ENCODE measurements around the gene EPS8L1. TPM values are rescaled to one million over a fixed set of nuclear protein-coding genes. Genes with fewer than 3 reads are reported as not detected.

EPS8L1 gene
- total RNA-seq, 1 donor from 2014 or later = not detected

GRCh38 chr19:55076321-55076720 is 652 bp downstream of the EPS8L1 start:
- DNase-seq (ENCODE audit: low spot score in 2 of 2) = no peak
- no peak for TF ChIP-seq CTCF (IDR thresholded peaks at IDR 0.05)
- peaks cover 5% of the 10 kb centered on the region for H3K27me3 ChIP-seq
- H3K4me1 ChIP-seq = peaks cover 4 to 6% of the 10 kb centered on the region in 2 donors
- no peak overlapping the region for H3K4me3 ChIP-seq
- no peak overlapping the region for H3K27ac ChIP-seq
- H3K36me3 ChIP-seq = no peaks in the 10 kb centered on the region
- intact Hi-C loops (cut with DNase I) = no loop called here
- no peaks in the 10 kb centered on the region for H3K9me3 ChIP-seq

DNA sequence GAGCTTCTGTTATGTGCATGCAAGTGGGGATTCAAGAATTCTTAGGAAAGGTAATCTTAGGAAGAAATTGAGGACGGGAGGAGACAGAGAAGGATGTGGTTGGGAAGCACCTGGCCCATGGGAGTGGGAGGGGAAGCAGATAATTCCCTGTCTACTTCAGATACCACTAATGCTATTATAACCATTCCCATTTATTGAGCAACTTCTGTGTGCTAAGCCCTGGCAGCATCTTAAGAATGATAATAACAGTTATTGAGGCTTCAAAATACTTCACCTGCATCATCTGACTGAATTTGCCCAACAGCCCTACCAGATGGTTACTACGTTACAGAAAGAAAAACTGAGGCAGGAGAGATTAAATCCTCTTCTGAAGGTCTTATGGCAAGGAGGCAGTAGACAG is 1.4 kb downstream of the EPS8L1 start:
- no peaks in the 10 kb centered on the region for H3K36me3 ChIP-seq
- no peak overlapping the region for H3K27ac ChIP-seq
- peaks cover 6 to 8% of the 10 kb centered on the region in 2 donors for H3K4me1 ChIP-seq
- DNase-seq (ENCODE audit: low spot score in 2 of 2) = no peak
- peaks cover 13% of the 10 kb centered on the region for H3K27me3 ChIP-seq
- H3K9me3 ChIP-seq = no peaks in the 10 kb centered on the region
- intact Hi-C loops (cut with DNase I) = no loop called here
- H3K4me3 ChIP-seq = no peak overlapping the region
- no peak for TF ChIP-seq CTCF (IDR thresholded peaks at IDR 0.05)

- Histone ChIP-seq H3K36me3 (no peaks in the 10 kb centered on the region), H3K4me1 (peaks cover 6 to 11% of the 10 kb centered on the region in 2 donors), H3K27ac (no peak overlapping the region), H3K4me3 (no peak overlapping the region), H3K27me3 (peaks cover 29% of the 10 kb centered on the region), H3K9me3 (no peaks in the 10 kb centered on the region)
- intact Hi-C loops (cut with DNase I) = no loop called here
- no peak for DNase-seq (ENCODE audit: low spot score in 2 of 2)
- no peak for TF ChIP-seq CTCF (IDR thresholded peaks at IDR 0.05)
These were observed 3.3 kb downstream of the EPS8L1 start for GRCh38 chr19:55078996-55079395.

DNA sequence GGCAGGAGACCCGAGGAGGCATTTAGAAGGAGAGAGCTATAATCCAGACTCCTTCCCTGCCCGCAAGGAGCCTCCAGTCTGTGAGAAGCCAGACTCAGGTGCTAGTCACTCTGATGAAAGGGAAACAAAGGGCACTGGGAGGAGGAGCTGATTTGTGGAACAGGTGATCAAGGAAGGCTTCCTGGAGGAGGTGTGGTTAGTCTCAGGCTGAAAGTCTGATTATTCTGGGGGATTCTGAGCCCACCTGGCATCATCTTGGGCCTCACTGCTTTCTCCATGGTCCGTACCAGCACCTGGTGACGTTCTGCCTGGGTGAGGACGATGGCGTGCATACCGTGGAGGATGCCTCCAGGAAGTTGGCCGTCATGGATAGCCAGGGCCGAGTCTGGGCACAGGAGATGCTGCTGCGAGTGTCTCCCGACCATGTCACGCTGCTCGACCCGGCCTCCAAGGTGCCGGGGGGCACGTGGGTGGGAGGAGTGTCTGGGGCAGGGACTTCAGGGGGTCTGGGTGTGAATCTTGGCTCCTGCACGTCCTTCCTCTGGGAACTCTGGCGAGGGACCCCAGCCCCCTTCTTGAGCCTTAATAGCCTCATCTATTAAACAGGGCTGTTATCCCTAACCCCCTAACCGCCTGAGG is 3.9 kb downstream of the EPS8L1 start:
- Histone ChIP-seq H3K4me1 (peaks cover 6 to 11% of the 10 kb centered on the region in 2 donors), H3K27me3 (peaks cover 29% of the 10 kb centered on the region), H3K9me3 (no peaks in the 10 kb centered on the region), H3K4me3 (no peak overlapping the region), H3K36me3 (no peaks in the 10 kb centered on the region), H3K27ac (no peak overlapping the region)
- TF ChIP-seq CTCF (IDR thresholded peaks at IDR 0.05) = no peak
- intact Hi-C loops (cut with DNase I) = no loop called here
- DNase-seq (ENCODE audit: low spot score in 2 of 2) = no peak

GRCh38 chr19:55080121-55080967 is 4.7 kb downstream of the EPS8L1 start:
- no peak for TF ChIP-seq CTCF (IDR thresholded peaks at IDR 0.05)
- Histone ChIP-seq H3K36me3 (no peaks in the 10 kb centered on the region), H3K9me3 (no peaks in the 10 kb centered on the region), H3K4me1 (peaks cover 6 to 11% of the 10 kb centered on the region in 2 donors), H3K27ac (no peak overlapping the region), H3K4me3 (peak overlapping the region; percentile 9 to 63), H3K27me3 (peaks cover 29% of the 10 kb centered on the region)
- intact Hi-C loops (cut with DNase I) = no loop called here
- DNase-seq (ENCODE audit: low spot score in 2 of 2) = no peak
